ENCODE measurements around the gene HOXB8. TPM values are rescaled to one million over a fixed set of nuclear protein-coding genes. Genes with fewer than 3 reads are reported as not detected.

HOXB8 gene
- total RNA-seq, 2 experiments from 2014 or later, result not detected

GRCh38 chr17:48577946-48578615, 37.0 kb downstream of the HOXB8 start, which contains the start of gene HOXB4:
TSS of gene HOXB4 (minus strand) at chr17:48578350. CDS start at chr17:48578319, 31 bp downstream.
- intact Hi-C loops (cut with micrococcal nuclease), result loop anchor here (1.0 kb wide), 1 partner anchor 35 kb away; no protein-coding TSS in a partner anchor
- DNase-seq, result peak; percentile 84
- Mint-ChIP-seq H3K4me3 (peak within 1 kb of the TSS; percentile 87), H3K9me3 (no peaks in the 10 kb centered on the region), H3K36me3 (ENCODE audit: low read depth) (no peaks in the 10 kb centered on the region), H3K27ac (peak within 1 kb of the TSS; percentile 66), H3K27me3 (ENCODE audit: low read depth) (peaks cover 51% of the 10 kb centered on the region), H3K4me1 (ENCODE audit: low read depth) (peaks cover 46% of the 10 kb centered on the region)
- CTCF ChIA-PET, result interaction anchor here (0.6 to 1.2 kb wide), 5 partner anchors 13 to 87 kb away, joined by 3 to 5 read pairs (median 3); partner anchors contain the start of gene HOXB5

- H3K27me3 Mint-ChIP-seq (ENCODE audit: low read depth), result peaks cover 45% of the 10 kb centered on the region
- H3K4me1 Mint-ChIP-seq (ENCODE audit: low read depth), result peaks cover 44% of the 10 kb centered on the region
- peak overlapping the region; percentile 78 for H3K4me3 Mint-ChIP-seq
- DNase-seq, result peak; percentile 30
- intact Hi-C loops (cut with micrococcal nuclease), result no loop called here
- H3K27ac Mint-ChIP-seq, result peak overlapping the region; percentile 46
- H3K36me3 Mint-ChIP-seq (ENCODE audit: low read depth), result no peaks in the 10 kb centered on the region
- no peaks in the 10 kb centered on the region for H3K9me3 Mint-ChIP-seq
- CTCF ChIA-PET, result interaction anchor here (0.6 to 1.2 kb wide), 2 partner anchors 14 to 85 kb away, joined by 3 read pairs; no protein-coding TSS in a partner anchor
These were observed 37.7 kb downstream of the HOXB8 start for GRCh38 chr17:48577330-48577945.

GRCh38 chr17:48576479-48577309, 38.4 kb downstream of the HOXB8 start:
- intact Hi-C loops (cut with micrococcal nuclease), result no loop called here
- CTCF ChIA-PET, result interaction anchor here (1.2 kb wide), 1 partner anchor 84 kb away, joined by 3 read pairs; no protein-coding TSS in a partner anchor
- no peak for DNase-seq
- Mint-ChIP-seq H3K36me3 (ENCODE audit: low read depth) (no peaks in the 10 kb centered on the region), H3K4me3 (peak overlapping the region; percentile 78), H3K4me1 (ENCODE audit: low read depth) (peaks cover 41% of the 10 kb centered on the region), H3K9me3 (no peaks in the 10 kb centered on the region), H3K27me3 (ENCODE audit: low read depth) (peaks cover 39% of the 10 kb centered on the region), H3K27ac (no peak overlapping the region)

- H3K27me3 Mint-ChIP-seq (ENCODE audit: low read depth), result peaks cover 31% of the 10 kb centered on the region
- H3K9me3 Mint-ChIP-seq, result no peaks in the 10 kb centered on the region
- DNase-seq, result no peak
These were observed 39.2 kb downstream of the HOXB8 start for GRCh38 chr17:48575673-48576478.

GRCh38 chr17:48575066-48575582, 40.0 kb downstream of the HOXB8 start:
- peaks cover 28% of the 10 kb centered on the region for H3K4me1 Mint-ChIP-seq (ENCODE audit: low read depth)
- no peaks in the 10 kb centered on the region for H3K36me3 Mint-ChIP-seq (ENCODE audit: low read depth)
- H3K4me3 Mint-ChIP-seq, result no peak overlapping the region
- intact Hi-C loops (cut with micrococcal nuclease), result no loop called here
- H3K9me3 Mint-ChIP-seq, result no peaks in the 10 kb centered on the region
- DNase-seq, result no peak
- H3K27ac Mint-ChIP-seq, result no peak overlapping the region
- CTCF ChIA-PET, result no interaction called here
- peaks cover 24% of the 10 kb centered on the region for H3K27me3 Mint-ChIP-seq (ENCODE audit: low read depth)

More at GRCh38 chr17:48575673-48576478, 39.2 kb downstream of the HOXB8 start:
- intact Hi-C loops (cut with micrococcal nuclease), result no loop called here
- H3K36me3 Mint-ChIP-seq (ENCODE audit: low read depth), result no peaks in the 10 kb centered on the region
- CTCF ChIA-PET, result no interaction called here
- H3K4me3 Mint-ChIP-seq, result no peak overlapping the region
- peaks cover 36% of the 10 kb centered on the region for H3K4me1 Mint-ChIP-seq (ENCODE audit: low read depth)
- no peak overlapping the region for H3K27ac Mint-ChIP-seq

- H3K36me3 Mint-ChIP-seq (ENCODE audit: low read depth), result no peaks in the 10 kb centered on the region
- H3K27ac Mint-ChIP-seq, result no peak overlapping the region
- no peak for DNase-seq
- H3K4me3 Mint-ChIP-seq, result no peak overlapping the region
- peaks cover 25% of the 10 kb centered on the region for H3K4me1 Mint-ChIP-seq (ENCODE audit: low read depth)
- CTCF ChIA-PET, result interaction anchor here (0.6 kb wide), 1 partner anchor 243 kb away, joined by 3 read pairs; no protein-coding TSS in a partner anchor
- intact Hi-C loops (cut with micrococcal nuclease), result no loop called here
- no peaks in the 10 kb centered on the region for H3K9me3 Mint-ChIP-seq
- peaks cover 21% of the 10 kb centered on the region for H3K27me3 Mint-ChIP-seq (ENCODE audit: low read depth)
These were observed 40.5 kb downstream of the HOXB8 start for GRCh38 chr17:48574505-48575065.

- H3K36me3 Mint-ChIP-seq (ENCODE audit: low read depth), result no peaks in the 10 kb centered on the region
- no peak overlapping the region for H3K27ac Mint-ChIP-seq
- DNase-seq, result no peak
- intact Hi-C loops (cut with micrococcal nuclease), result no loop called here
- peaks cover 13% of the 10 kb centered on the region for H3K4me1 Mint-ChIP-seq (ENCODE audit: low read depth)
- CTCF ChIA-PET, result no interaction called here
- H3K27me3 Mint-ChIP-seq (ENCODE audit: low read depth), result peaks cover 11% of the 10 kb centered on the region
- H3K4me3 Mint-ChIP-seq, result no peak overlapping the region
- no peaks in the 10 kb centered on the region for H3K9me3 Mint-ChIP-seq
These were observed 43.2 kb downstream of the HOXB8 start for GRCh38 chr17:48571826-48572417.

GRCh38 chr17:48571024-48571818, 43.9 kb downstream of the HOXB8 start:
- Mint-ChIP-seq H3K9me3 (no peaks in the 10 kb centered on the region), H3K27me3 (ENCODE audit: low read depth) (peaks cover 8% of the 10 kb centered on the region), H3K36me3 (ENCODE audit: low read depth) (no peaks in the 10 kb centered on the region), H3K4me3 (no peak overlapping the region), H3K27ac (no peak overlapping the region), H3K4me1 (ENCODE audit: low read depth) (peaks cover 9% of the 10 kb centered on the region)
- intact Hi-C loops (cut with micrococcal nuclease), result no loop called here
- DNase-seq, result no peak
- CTCF ChIA-PET, result interaction anchor here (1.2 kb wide), 1 partner anchor 546 kb away, joined by 3 read pairs; no protein-coding TSS in a partner anchor

GRCh38 chr17:48570325-48571023, 44.6 kb downstream of the HOXB8 start:
- peaks cover 5% of the 10 kb centered on the region for H3K4me1 Mint-ChIP-seq (ENCODE audit: low read depth)
- CTCF ChIA-PET, result interaction anchor here (1.2 kb wide), 1 partner anchor 545 kb away, joined by 3 read pairs; no protein-coding TSS in a partner anchor

More at GRCh38 chr17:48570325-48571023, 44.6 kb downstream of the HOXB8 start:
- intact Hi-C loops (cut with micrococcal nuclease), result no loop called here
- Mint-ChIP-seq H3K9me3 (no peaks in the 10 kb centered on the region), H3K36me3 (ENCODE audit: low read depth) (no peaks in the 10 kb centered on the region), H3K4me3 (no peak overlapping the region), H3K27me3 (ENCODE audit: low read depth) (peaks cover 8% of the 10 kb centered on the region), H3K27ac (no peak overlapping the region)
- no peak for DNase-seq

Measured in activated naive CD4-positive, alpha-beta T cell treated with anti-CD3 and anti-CD28 coated beads for 36 hours (primary cell).